NCI-H1417 treated with DMSO at 0.1 percent for 48 hours (cell line): ENCODE measurements around the gene GPR157.
"Not testable (repeated sequence)": the region's sequence is repeated elsewhere in the genome, so short reads cannot be mapped to it uniquely, and the experiment has no call there.

Source experiments
- DNase-seq: peaks from one replicate; lab custom pipeline; 2025; lab: John Stamatoyannopoulos, UW

GPR157 gene

DNA sequence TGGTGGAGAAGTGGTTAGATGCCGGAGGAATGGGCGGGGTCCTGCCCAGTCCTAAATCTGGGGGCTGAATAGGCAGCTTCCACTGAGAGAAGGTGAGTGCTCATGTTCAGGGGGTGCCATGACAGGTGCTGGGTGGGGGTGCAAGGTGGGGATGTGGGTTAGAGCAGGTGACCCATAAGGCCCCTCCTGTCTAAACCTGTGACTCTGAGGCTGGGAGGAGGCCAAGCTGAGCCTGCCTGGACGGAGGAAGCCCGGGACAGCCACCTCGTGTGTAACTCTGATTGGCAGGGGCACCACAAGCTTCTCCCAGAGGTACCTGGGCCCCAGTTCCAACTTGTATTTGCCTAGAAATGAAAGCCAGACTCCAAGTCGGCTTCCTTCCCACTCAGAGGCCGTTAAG lies 10.7 kb downstream of the GPR157 start:
- DNase-seq: no peak

DNA sequence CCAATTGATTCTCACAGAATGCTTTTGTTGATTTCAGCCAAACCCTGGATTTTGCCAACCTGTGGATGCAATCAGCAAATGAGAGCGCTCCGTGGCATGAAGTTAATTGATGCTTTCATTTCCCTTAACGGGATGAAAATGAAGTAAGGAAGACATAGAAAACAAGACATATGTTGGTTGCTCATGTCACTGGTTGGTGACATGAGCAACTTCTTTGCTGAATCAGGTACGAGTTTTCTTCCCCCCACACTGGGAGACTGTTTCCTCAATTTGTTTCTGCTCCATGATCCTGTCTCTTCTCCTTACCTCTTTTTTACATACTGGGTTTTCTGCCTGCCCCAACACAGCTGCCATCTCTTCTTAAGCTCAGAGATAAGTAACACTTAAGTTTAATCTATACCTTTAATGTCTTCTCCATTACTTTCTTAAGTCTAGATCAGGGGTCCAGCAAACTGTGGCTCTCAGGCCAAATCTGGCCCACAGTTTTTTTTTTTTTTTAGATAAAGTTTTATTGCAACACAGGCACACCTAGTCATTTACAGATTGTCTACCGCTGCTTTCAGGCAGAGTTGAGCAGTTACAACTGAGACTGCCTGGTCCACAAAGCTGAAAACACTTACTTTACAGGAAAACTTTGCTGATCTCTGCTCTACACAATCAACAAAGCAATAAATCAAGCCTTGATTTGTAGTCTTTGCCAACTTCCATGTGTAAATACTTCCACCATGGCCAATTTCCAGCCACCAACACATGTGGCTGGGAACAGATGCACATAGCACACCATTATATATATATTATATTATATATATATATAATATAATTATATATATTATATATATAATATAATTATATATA lies 13.3 kb downstream of the GPR157 start:
- DNase-seq: no peak

DNA sequence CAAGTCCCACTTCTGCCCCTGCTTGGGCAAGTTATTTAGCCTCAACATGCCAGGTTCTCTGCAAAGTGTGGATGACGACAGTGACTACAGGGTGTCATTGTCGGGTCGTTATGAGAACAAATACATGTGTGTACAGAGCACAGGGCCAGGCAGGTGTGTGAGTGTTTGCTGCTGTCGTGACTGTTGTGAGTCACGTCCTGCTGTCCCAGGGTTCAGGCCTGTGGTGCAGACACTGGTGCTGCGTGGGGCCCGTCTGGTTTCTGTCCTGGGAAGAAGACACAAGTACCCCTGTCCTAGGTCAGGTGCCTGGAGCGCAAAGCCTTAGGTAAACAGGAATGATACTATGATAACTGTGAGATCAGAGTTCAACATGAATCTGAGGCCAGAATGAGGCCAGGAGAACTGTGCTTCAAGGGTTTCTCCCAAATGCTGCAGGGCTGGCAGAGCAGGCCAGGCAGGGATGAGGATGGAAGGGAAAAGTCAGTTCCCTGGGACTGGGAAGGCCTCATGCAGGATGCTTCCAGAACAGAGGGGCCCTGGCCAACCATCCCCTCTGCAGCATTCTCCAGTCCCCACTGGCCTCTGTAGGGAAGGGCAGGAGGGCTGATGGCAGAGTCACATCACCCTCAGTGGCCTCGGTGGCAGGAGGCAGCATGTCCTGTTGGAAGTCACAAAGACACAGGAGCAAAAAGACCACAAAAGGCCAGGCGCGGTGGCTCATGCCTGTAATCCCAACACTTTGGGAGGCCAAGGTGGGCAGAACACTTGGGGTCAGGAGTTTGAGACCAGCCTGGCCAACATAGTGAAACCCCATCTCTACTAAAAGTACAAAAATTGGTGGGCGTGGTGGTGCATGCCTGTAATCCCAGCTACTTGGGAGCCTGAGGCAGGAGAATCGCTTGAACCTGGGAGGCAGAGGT lies 15.7 kb downstream of the GPR157 start:
- no peak for DNase-seq

DNA sequence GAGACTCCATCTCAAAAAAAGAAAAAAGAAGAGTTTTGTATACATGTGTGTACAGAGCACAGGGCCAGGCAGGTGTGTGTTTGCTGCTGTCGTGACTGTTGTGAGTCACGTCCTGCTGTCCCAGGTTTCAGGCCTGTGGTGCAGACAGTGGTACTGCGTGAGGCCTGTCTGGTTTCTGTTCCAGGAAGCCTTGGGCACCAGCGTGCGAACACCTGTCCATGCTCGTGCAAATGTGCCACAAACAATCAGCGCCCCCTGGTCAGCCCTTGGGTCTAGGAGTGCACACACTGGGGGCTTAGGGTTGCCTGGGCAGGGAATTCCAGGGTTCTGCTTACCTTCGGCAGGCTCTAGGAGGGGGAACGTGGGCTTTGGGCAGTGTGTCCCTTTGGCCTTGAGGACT lies 16.9 kb downstream of the GPR157 start:
- DNase-seq: no peak

DNA sequence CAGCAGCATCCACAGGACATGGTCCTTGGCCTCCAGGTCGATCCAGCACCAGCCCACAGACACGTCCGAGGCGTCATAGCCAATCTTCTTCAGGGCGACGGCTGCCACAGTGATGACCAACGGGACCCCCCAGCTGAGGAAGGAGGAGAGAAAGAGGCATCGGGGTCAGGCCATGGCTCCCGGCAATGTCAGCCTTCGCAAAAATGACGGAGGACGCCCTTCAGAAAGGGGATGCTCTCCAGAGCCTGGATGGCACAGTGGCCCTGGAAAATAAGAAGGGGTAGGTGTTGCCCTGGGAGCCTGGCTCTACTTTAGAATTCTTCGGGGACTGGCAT lies 17.6 kb downstream of the GPR157 start:
- no peak for DNase-seq

DNA sequence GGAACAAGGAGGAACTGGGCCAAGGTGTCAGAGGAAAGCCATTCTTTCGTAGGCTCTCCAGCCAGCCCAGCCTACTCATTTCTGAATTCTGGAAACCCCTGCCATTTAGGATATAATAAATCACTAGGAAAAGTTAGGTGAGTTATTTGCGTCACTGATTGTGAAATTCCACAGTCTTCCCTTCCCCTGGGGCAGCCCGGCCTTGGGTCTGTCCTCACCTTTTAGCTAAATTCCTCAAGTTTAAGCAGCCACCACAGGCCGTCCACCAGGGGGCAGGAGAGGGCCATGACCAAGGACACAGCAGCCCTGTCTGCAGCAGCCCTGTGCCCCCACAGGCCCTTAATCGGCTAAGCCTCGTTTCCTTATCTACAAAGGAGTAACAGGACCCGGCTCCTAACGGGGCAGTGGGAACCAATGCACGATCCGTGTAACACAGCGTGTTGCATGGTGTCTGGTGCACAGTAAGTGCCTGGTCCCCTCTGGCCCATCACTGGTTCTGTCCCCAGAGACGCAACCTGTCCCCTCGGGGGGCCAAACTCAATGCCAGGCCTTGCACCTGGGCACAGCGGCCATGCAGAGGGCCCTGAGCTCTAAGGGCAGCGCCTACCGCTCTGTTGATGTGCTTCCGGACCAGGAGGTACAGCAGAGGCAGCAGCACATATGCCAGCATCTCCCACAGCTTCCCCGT lies 18.1 kb downstream of the GPR157 start:
- DNase-seq: no peak

DNA sequence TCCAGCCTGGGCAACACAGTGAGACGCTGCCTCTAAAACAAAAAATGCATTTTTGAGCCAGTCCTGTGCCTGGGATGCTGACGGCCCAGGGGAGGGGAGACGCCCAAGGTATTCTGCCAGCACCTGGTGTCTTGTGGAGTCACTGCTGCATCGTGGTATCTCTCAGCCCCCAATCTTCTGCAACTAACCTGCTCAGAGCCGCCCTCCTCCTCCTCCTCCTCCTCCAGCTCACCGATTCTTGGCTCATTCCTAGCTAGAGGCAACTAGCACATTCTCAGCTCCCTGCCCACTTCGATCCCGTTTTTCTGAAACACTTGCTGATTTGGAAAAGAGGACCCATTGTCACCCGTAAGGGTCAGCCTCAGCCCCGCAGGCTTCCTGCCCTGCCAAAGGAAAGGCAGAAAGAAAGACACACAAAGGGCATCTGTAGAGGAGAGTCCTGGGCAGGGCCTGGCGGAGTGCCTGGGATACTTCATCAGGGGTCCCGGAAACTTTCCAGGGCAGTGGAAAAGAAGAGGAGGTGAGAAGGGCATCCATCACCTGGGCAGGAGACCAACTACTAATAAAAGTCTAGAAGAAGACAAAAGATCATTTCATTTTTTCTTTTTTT lies 20.7 kb downstream of the GPR157 start:
- DNase-seq: no peak

DNA sequence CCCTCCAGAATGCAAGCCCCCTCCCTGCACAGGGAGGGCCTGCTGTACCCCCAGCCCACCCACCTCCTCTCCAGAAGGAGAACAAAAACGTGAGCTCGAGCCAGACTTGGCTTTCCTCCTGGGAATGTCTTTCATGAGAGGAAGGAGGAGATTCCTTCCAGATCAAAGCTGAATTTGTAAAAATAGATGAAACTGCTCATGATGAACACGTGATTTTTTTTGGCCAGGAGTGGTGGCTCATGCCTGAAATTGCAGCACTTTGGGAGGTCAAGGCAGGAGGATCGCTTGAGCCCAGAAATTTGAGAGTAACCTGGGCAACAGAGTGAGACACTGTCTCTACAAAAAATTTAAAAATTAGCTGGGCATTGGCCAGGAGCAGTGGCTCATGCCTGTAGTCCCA lies 21.8 kb downstream of the GPR157 start:
- no peak for DNase-seq

DNA sequence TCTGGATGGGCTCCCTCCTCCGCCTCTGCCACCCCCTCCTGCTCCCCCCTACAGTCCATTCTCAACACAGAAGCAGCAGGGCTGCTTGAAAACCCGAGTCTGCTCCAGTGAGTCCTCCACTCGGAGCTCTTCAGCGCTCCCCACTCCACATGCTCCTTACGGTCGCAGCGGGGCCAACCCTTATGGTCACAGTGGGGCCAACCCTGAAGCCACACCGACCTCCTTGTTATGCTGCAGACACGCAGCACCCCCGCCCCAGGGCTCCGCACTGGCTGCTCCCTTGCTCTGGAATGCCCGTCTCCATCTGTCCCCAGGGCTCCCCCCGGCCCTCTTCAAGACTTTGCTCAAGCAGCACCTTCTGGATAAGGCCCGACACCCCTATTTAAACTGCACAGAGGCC lies 22.6 kb downstream of the GPR157 start:
- DNase-seq: no peak

DNA sequence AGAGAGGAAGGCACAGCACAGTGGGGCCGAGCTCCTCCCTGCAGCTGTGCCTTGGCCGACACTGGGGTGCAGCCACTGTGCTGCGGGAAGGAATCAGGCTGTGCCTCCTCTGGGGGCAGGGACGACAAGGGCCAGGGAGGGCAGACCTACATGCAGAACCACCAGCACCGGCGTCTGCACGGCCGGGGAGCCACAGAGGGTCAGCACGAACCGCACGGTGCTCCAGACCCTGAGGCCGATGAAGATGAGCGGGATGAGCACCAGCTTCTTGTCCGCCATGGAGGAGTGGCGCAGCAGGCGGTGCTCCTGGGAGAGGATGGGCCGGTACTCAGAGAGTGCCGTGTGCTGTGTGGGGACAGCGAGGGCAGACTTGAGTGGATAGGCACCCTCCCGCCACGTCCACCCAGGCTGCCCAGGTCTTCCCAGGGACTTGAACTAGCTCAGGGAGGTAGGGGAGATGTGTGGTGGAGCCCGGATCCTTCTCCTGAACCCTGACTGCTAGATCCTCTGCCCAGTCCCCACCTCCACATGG lies 23.5 kb downstream of the GPR157 start:
- DNase-seq: no peak

DNA sequence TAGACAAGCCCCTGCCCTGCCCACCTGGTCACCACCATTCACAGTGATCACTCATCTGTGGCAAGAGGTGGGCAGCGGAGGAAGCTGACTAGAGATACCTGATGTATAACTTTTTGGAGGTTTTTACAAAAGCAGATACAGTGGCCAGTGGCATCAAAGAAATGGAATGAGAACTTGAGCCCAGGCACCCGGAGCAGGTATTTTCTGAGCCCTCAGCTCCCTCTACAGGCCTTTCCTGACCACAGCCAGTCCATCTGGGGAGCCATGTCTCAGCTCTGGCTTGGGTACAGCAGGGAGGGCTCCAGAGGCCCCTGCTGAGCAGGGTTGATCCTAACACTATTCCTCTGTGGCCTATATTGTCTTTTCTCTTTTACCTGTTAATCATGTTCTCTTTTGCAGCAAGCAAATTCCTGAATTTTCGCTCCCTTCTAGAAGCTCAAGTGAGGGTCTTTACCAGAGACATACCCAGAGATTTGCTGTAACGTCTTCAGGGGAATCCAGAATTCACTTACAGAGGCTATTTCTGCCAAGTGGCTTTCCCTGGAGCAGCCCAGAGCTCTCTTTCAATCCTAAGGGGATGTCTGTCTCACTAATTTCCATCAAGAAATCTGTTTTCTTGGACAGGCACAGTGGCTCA lies 27.3 kb downstream of the GPR157 start:
- peak; percentile 8 for DNase-seq

DNA sequence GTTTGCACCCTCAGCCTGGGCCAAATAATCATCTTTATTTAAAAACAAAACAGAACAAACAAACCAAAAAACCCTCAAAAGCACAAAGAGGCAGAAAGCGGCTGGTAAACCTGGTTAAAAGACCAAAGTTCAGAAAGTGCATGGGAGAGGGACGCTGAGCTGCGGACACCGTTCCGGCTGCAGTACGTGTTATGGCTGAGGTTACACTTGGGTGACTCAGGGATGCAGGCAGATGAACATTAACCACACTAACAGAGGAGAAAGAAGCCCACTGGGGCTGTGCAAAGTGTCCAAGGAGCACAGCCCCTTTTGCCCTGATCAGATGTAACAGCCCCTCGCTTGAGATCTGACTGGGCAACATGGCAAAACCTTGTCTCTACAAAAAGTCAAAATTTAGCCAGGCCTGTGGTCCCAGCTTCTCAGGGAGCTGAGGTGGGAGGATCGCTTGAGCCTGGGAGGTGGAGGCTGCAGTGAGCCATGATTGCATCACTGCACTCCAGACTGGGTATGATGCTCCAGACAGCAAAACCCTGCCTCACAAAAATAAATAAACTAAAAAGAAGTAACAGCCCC lies 28.3 kb downstream of the GPR157 start:
- no peak for DNase-seq

DNA sequence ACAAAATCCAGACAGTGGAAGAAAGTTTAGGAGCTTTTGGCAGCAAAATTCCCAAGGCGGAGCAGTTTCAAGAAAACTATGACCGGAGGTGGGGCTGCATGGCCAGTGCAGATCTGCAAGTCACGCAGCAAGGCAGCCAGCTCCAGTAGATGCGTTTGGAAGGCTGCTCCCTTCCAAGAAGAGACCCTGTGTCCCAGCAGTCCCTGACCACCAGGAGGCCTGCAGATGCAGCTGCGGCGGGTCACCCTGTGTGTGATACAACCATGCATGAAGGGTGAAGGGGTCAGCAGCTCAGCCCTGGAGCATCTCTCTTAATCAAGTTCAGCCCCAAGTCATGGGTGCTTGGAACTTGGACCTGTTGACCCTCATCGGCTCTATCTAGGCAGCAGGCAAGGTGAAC lies 29.3 kb downstream of the GPR157 start:
- no peak for DNase-seq

DNA sequence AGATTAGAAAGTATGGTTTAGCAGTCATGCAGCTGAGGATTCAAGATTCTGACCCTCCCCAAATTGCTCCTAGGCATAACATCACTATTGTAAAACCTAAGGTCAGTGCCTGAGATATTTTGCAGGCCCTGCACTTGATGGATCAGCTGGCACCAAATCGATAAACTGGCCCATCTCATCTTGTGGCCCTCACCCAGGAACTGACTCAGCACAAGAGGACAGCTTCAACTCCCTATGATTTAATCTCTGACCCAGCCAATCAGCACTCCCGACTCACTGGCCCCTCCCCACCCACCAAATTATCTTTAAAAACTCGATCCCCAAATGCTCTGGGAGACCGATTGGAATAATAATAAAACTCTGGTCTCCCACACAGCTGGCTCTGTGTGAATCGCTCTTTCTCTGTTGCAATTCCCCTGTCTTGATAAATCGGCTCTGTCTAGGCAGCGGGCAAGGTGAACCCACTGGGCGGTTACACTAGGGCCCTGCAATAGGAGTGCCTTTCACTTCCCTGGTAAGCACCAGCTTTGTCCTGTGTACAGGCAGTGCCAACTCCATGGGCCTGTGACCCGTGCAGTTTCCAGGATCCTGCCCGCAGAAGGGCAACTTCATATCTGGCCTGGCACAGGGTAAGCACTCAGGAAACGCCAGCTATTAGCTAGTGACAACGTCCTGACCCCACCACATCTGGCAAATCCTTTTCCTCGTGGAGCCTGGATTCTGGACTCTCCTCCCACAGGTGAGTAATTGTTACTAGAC lies 30.8 kb downstream of the GPR157 start:
- no peak for DNase-seq

DNA sequence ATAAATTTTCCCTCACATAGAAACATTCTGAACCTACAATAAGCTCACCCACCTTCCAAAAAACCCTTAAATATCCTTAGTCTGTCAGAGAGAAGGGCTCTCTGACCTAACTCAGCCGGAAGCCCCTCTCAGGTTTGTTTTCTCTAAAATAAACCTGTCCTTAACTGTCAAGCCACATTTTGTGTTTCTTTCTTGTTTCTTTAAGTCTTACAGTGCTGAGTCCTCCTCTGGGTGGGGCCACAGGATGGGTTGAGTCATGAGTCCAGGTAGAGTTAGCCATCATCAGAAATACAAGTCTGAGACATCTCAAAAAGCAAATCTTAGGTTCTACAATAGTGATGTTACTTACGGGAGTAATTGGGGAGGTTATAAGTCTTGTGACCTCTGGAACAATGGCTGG lies 33.1 kb downstream of the GPR157 start:
- no peak for DNase-seq

DNA sequence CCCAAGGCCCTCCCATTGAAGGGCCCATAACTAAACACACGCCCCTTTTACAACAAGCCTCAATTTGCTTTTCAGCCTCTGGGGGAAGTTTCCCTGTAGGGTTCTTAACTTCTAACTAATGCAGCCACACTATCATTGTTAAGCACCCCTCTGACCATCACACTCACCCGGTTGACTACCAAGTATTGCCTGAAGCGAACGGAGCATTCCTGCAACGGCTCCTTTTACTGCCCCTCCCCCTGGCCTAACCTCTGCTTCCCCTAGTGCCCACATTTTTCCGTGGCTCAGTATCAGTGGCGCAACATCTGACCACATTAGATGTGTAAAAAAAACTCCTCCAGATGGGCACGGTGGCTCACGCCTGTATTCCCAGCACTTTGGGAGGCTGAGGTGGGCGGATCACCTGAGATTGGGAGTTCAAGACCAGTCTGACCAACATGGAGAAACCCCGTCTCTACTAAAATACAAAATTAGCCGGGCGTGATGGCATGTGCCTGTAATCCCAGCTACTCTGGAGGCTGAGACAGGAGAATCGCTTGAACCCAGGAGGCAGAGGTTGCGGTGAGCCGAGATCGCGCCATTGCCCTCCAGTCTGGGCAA lies 34.8 kb downstream of the GPR157 start:
- DNase-seq: not testable (repeated sequence)

DNA sequence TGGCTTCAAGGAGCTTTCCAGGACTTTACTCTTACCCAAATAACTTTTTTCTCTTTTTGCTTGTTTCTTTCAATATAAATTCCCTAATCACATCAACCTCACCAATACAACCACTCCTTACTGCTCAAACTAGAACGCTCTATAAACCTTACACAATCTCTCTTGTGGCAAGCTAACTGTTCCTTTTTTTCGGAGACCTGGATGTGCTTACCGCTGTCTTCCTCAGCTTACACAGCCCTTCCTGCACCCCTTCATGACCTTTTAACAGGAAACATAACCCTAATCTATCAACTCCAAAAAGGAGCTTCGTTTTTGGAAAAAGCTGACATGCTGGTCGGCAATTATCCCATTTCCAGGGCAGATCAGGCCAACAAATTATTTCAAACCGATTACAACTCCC lies 35.3 kb downstream of the GPR157 start:
- DNase-seq: no peak

DNA sequence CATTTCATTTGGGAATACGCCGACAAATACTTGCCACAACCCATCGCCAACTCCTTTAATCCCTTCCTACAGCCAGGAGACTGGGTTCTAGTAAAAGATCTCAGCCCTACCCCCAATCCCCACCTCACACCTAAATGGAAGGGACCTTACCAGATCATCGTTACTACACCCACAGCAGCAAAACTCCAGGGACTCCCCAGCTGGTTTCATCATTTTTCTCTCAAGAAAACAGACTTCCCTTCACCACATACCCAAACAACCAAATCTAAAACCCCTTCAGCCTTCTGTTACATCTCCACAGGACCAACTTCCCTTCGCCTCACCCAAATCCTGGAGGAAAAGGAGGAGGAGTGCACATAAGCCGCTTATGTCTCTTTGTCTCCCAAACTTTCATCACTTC lies 35.8 kb downstream of the GPR157 start:
- no peak for DNase-seq

DNA sequence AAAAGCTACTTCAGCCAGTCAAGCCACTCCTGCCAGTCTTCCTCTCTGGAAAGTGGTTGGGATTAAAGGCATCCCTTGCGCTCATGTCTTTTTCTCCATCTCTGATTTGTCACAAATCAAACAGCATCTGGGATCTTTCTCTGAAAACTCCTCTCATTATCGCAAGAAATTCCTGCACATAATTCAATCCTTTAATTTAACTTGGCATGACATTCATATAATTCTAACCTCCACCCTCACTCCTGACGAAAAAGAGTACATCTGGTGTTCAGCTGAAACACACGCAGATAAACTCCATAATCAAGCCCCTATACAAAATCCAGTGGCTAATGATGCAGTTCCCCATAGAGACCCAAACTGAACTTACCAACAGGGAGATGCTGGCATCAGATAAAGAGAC lies 40.1 kb downstream of the GPR157 start:
- no peak for DNase-seq
